ENCODE results near the gene CEP104. TPM values are rescaled to one million over a fixed set of nuclear protein-coding genes. Genes with fewer than 3 reads are reported as not detected.

CEP104 gene
- total RNA-seq, 1 experiment from 2014 or later, result 4.9 TPM

DNA sequence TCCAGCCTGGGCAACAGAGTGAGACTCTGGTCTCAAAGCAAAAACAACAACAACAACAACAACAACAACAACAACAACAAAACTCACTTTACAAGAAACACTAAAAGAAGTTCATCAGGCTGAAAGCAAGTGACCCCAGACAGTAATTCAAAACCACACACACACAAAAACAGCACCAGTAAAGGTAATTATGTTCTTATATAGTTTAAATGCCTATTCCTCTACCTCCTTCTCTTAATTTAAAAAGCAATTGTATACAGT is 41.4 kb upstream of the CEP104 start:
- Histone ChIP-seq H3K9me3 (peaks cover 17% of the 10 kb centered on the region), H3K27me3 (no peaks in the 10 kb centered on the region), H3K36me3 (peaks cover 20% of the 10 kb centered on the region), H3K4me3 (peak overlapping the region; percentile 93; the same call in 1 of the 2 replicates)
- DNase-seq, result no peak

- H3K9me3 ChIP-seq, result peaks cover 17% of the 10 kb centered on the region
- H3K36me3 ChIP-seq, result peaks cover 20% of the 10 kb centered on the region
- H3K4me3 ChIP-seq, result no peak overlapping the region
- DNase-seq, result no peak
- no peaks in the 10 kb centered on the region for H3K27me3 ChIP-seq
These were observed 39.5 kb upstream of the CEP104 start for GRCh38 chr1:3896396-3897000.

- H3K27me3 ChIP-seq, result no peaks in the 10 kb centered on the region
- peaks cover 25% of the 10 kb centered on the region for H3K36me3 ChIP-seq
- DNase-seq, result no peak
- H3K9me3 ChIP-seq, result peaks cover 17% of the 10 kb centered on the region
- no peak overlapping the region for H3K4me3 ChIP-seq
These were observed 38.9 kb upstream of the CEP104 start for GRCh38 chr1:3895951-3896325.

DNA sequence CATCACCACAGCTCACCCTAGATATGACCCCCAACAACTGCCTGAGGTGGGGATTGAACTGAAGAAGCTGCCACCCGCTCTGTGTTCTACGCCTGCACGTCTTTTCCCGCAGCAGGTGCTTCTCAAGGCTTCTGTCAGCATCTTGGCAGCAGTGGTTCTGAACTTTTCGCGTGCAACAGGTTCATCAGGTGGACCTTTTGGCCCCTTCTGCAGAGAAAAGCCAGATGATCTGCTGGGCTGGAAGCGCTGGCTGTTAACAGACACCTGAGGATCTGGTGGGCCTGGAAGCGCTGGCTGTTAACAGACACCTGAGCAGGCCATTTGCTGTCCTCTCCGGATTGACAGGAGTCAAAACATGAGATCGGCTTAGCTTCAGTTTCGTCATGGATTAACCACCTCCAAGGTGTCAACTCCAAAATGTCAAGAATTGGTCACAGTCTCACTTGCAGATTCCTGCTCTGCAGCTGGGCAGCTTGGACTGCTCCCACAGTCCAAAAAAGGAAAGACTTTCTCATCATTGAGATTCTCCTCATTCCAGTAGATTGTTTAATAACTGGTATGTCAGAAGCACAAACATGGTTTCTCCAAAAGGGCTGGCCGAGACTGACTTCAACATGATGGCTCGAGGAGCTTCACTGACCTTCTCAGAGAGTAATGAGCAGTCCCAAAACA is 38.4 kb upstream of the CEP104 start:
- H3K27me3 ChIP-seq, result no peaks in the 10 kb centered on the region
- no peak for DNase-seq
- H3K36me3 ChIP-seq, result peaks cover 30% of the 10 kb centered on the region
- no peak overlapping the region for H3K4me3 ChIP-seq
- H3K9me3 ChIP-seq, result peaks cover 17% of the 10 kb centered on the region

DNA sequence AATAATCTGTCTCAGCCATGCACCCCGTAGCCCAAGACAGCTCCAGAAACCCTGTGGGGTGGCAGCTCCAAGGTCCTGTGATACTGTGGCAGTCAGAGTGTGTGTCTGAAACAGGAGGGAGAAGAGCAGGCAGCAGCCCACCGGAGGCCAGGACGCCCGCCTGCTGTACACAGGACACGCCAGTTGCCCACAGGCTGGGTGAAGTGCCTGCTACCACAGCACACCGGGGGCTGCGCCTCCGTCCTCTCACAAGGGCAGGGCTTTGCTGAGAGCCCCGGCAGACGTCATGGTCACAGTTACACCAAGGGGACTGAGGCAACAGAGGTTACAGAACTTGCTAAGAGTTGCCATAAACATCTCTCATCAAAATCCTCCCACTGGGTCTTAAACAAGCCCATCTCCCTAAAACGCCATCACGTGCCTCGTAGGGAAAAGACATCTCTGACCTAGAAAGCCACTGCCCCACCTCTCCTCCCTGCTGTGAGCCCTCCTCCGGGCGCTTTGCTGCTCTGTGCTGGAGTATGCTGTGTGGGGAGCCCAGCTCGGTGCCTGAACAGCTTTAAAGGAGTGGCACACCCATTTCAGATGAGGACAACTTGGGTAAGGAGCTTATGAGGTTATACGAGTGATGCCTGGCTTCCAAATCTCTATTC is 37.7 kb upstream of the CEP104 start:
- H3K4me3 ChIP-seq, result no peak overlapping the region
- H3K9me3 ChIP-seq, result peaks cover 17% of the 10 kb centered on the region
- no peaks in the 10 kb centered on the region for H3K27me3 ChIP-seq
- H3K36me3 ChIP-seq, result peaks cover 37% of the 10 kb centered on the region
- DNase-seq, result no peak

DNA sequence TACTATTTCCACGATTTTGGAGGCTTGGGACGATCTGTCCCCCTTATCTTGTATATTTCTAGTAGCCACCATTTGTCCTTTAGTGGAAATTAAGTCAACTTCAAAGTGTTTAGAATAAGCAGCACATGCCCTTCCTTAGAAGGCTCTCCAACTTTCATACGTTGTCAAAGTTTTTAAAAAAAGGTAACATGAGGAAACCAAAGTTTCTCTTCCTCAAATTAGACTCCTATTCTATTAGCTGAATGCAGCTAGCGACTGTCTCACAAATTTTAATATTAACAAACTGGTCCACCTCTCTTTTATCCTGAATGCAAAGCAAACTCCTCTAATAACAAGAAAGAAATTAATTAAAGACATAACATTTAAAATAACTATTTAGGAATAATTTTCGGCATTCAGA is 36.2 kb upstream of the CEP104 start:
- Histone ChIP-seq H3K36me3 (peaks cover 32% of the 10 kb centered on the region), H3K27me3 (no peaks in the 10 kb centered on the region), H3K4me3 (no peak overlapping the region), H3K9me3 (peaks cover 5% of the 10 kb centered on the region)
- DNase-seq, result no peak

GRCh38 chr1:3892748-3893147 is 35.7 kb upstream of the CEP104 start:
- DNase-seq, result no peak
- peaks cover 27% of the 10 kb centered on the region for H3K36me3 ChIP-seq

DNA sequence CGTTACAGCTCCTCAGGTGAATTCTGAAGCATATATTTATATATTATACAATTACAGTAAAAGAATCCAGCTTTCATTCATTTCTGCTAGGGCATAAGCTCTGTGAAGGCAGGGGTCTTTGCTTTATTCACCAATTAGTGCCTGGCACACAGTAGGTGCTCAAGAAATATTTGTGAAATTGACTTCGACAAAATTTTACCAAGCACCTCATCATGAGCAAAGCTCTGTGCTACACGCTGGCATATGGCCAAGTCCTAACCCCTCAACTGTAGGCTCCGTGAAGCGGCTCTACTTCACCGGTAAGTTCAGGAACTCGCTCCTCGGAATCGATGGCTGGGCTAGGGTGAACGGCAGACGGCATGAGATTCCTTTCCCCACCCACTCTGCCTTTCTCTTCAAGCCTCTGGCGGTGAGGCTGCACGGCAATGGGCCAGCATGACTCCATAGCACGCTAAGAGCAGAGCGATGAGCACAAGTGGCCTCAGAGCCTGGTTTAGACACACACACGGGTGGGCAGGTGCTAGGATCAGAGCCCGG is 34.4 kb upstream of the CEP104 start:
- Histone ChIP-seq H3K36me3 (peaks cover 25% of the 10 kb centered on the region), H3K9me3 (no peaks in the 10 kb centered on the region), H3K4me3 (no peak overlapping the region), H3K27me3 (no peaks in the 10 kb centered on the region)
- DNase-seq, result no peak

More at GRCh38 chr1:3892748-3893147, 35.7 kb upstream of the CEP104 start:
- Histone ChIP-seq H3K4me3 (no peak overlapping the region), H3K9me3 (peaks cover under 1% of the 10 kb centered on the region; the same call in 1 of the 2 replicates), H3K27me3 (no peaks in the 10 kb centered on the region)

DNA sequence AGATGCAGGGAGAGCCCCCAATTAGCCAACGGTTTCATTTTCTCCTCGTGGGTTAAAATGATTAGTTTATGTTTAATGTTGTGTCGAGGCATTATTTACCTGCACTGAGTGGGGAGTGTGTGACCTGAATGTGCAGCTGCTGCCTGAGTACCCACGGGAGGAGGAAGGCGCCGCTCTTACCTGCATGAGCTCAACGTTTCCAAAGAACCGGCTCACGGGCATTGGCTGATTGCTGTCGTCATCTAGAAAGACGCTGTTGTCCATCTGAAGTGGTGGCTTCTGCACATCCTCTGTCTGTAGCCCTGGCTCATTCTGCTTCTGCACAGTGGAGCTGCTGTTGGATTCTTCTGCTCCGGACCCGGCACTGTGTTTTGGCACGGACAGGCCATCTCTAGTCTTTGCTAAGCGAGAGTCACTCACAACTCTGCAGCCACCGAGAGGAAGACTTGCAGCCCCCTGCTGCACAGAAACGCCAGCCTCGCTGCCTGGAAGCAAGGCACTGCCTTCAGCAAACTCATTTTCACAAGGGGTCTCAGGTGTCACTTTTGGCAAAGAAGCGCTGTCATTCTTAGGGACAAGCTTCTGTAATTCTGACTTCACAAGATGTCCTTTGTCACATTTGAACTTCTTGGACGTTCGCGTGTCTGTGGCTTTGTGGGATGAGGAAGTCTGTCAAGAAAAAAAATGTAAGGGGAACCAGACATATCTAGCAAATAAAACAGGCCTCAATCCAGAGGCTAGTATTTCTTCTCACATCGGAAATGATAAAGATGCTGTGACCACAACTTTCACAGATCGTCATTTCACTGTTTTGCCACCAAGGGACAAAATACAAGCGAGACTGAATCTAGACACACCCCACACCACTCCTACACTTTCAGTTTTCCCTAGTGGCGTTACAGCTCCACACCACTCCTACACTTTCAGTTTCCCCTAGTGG is 33.6 kb upstream of the CEP104 start:
- Histone ChIP-seq H3K4me3 (no peak overlapping the region), H3K27me3 (no peaks in the 10 kb centered on the region), H3K36me3 (peaks cover 22% of the 10 kb centered on the region), H3K9me3 (no peaks in the 10 kb centered on the region)
- no peak for DNase-seq

DNA sequence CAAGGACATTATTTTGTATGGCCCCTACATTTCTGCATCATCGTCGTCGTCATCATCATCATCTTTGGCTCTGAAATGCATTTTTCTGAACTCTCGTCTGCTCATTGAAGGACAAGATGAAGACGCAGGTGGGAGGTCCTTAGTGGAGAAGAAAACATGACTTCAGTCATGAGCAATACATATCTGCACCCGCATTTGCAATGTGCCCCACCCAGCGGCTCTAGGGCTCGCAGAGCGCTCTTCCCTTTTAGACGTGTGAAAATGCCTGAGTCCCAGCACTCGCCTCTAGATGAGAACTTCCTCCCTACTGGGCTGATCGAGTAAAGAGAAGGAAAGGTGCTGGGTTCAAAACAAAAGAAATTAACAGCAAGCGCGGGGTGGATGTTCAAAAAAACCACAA is 32.9 kb upstream of the CEP104 start:
- no peak overlapping the region for H3K4me3 ChIP-seq
- H3K27me3 ChIP-seq, result no peaks in the 10 kb centered on the region
- H3K36me3 ChIP-seq, result peaks cover 20% of the 10 kb centered on the region
- H3K9me3 ChIP-seq, result no peaks in the 10 kb centered on the region
- DNase-seq, result no peak

DNA sequence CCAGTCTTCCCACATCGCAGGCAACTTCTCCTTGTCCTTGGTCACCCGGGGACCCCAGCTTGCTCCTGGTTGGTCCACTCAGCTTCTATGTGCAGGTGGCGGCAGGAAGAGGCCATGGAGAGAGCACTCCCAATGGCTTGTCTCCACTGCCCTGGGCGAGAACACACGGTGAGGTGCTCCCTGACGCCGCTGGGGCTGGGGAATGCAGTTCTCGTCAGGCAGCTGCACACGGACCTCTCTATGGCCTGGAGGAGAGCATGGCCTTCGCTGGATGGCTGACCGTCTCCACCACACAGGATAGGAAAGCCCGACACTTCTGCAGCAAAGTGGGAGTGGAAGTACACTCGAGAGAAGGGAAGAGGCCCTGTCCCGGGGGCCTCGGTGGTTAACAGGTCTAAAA is 31.3 kb upstream of the CEP104 start:
- peaks cover 20% of the 10 kb centered on the region for H3K36me3 ChIP-seq
- H3K27me3 ChIP-seq, result no peaks in the 10 kb centered on the region

DNA sequence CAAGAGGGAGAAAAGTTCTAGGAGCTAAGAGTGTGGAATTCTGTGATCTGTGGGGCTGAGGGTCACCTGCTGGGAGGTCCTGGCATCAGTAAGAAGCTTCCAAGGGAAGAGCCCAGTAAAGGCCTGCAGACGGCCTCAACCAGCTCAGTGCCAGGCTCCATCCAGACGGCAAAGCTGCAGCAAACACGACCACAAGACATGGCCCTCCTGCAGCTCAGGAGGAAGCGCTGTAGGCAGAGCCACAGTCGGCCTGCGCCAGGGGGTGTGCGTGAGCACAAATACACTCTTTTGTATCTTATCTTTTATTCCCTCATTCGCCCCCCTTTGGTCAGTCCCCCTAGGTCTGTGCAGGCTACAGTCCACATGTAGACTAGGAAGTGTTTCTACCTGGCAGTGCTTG is 29.7 kb upstream of the CEP104 start:
- H3K4me3 ChIP-seq, result no peak overlapping the region
- peaks cover 20% of the 10 kb centered on the region for H3K36me3 ChIP-seq
- DNase-seq, result no peak
- H3K9me3 ChIP-seq, result no peaks in the 10 kb centered on the region
- no peaks in the 10 kb centered on the region for H3K27me3 ChIP-seq

More for the DNA sequence above, 31.3 kb upstream of the CEP104 start:
- Histone ChIP-seq H3K4me3 (no peak overlapping the region), H3K9me3 (no peaks in the 10 kb centered on the region)
- no peak for DNase-seq

- H3K4me3 ChIP-seq, result no peak overlapping the region
- DNase-seq, result no peak
- no peaks in the 10 kb centered on the region for H3K9me3 ChIP-seq
- no peaks in the 10 kb centered on the region for H3K27me3 ChIP-seq
- peaks cover 17% of the 10 kb centered on the region for H3K36me3 ChIP-seq
These were observed 29.2 kb upstream of the CEP104 start for GRCh38 chr1:3886106-3886670.

DNA sequence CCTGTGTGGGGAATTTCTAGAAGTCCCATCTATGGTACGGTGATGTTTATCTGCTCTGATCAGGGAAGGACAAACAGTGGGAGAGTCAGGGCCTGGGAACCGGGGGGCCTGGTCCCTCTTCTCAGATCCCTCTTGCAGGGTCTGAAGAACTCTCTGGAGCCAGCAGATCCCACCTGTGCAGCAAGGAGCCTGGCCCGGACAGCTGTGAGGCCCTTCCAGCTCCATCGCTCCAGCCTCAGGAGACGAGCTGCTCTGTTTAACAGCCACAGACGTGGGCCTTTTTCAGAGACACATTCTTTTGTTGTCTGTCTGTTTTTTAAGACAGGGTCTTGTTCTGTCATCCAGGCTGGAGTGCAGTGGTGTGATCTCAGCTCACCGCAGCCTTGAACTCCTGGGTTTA is 28.6 kb upstream of the CEP104 start:
- H3K4me3 ChIP-seq, result no peak overlapping the region
- H3K36me3 ChIP-seq, result peaks cover 11% of the 10 kb centered on the region
- H3K27me3 ChIP-seq, result no peaks in the 10 kb centered on the region
- no peak for DNase-seq
- H3K9me3 ChIP-seq, result no peaks in the 10 kb centered on the region

- H3K27me3 ChIP-seq, result no peaks in the 10 kb centered on the region
- H3K36me3 ChIP-seq, result peaks cover 4% of the 10 kb centered on the region
- DNase-seq, result no peak
- H3K4me3 ChIP-seq, result no peak overlapping the region
- no peaks in the 10 kb centered on the region for H3K9me3 ChIP-seq
These were observed 28.0 kb upstream of the CEP104 start for GRCh38 chr1:3884966-3885365.

DNA sequence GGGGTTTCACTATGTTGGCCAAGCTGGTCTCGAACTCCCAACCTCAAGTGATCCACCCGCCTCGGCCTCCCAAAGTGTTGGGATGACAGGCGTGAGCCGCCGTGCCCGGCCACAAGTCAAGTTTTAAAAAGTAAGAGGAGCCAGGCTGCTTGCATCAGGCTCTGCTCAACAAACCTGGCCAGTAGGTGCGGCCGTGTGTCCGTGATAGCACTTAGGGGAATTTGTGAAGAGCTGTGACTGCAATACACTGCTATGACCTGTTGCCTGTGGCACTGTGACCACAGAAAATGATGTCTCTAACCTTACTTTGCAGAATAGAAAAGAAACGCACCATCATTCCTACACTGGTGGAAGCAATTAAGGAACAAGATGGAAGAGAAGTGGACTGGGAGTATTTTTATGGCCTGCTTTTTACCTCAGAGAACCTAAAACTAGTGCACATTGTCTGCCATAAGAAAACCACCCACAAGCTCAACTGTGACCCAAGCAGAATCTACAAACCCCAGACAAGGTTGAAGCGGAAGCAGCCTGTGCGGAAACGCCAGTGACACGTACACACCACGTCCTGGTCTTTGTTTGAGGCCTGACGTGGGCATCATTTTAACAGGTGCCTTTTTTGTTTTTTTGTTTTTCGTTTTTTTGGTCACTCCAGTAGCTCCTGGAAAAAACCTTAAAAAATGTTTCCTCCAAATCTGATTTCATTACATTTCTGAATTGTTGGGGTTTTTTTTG is 26.3 kb upstream of the CEP104 start:
- no peaks in the 10 kb centered on the region for H3K27me3 ChIP-seq
- H3K36me3 ChIP-seq, result peaks cover 5% of the 10 kb centered on the region; the same call in 1 of the 2 replicates
- DNase-seq, result no peak
- no peak overlapping the region for H3K4me3 ChIP-seq
- no peaks in the 10 kb centered on the region for H3K9me3 ChIP-seq

All from MG63 (cell line).